Activated CD4-positive, alpha-beta T cell treated with anti-CD3 and anti-CD28 coated beads, Interleukin-2, Interleukin-6, amounts not matched to agents 100 ng/mL and 50 ng/mL, durations not matched to agents 16 hours and 8 hours (primary cell): ENCODE results near the gene CHN2.

Experiments
- DNase-seq: peaks from one replicate; pipeline ENCODE4 v3.0.0-alpha.2; 2020

The CHN2 gene

GRCh38 chr7:29315122-29315891 is 120.7 kb downstream of the CHN2 start:
- DNase-seq, result no peak

- no peak for DNase-seq
Measured at GRCh38 chr7:29315892-29316270, 121.3 kb downstream of the CHN2 start.

- DNase-seq, result no peak
Measured at GRCh38 chr7:29316926-29317325, 122.4 kb downstream of the CHN2 start.

- no peak for DNase-seq
Measured at GRCh38 chr7:29318853-29319718, 124.5 kb downstream of the CHN2 start.

- no peak for DNase-seq
Measured at GRCh38 chr7:29319719-29320521, 125.3 kb downstream of the CHN2 start.

GRCh38 chr7:29320577-29320976 is 126.0 kb downstream of the CHN2 start:
- no peak for DNase-seq

DNA sequence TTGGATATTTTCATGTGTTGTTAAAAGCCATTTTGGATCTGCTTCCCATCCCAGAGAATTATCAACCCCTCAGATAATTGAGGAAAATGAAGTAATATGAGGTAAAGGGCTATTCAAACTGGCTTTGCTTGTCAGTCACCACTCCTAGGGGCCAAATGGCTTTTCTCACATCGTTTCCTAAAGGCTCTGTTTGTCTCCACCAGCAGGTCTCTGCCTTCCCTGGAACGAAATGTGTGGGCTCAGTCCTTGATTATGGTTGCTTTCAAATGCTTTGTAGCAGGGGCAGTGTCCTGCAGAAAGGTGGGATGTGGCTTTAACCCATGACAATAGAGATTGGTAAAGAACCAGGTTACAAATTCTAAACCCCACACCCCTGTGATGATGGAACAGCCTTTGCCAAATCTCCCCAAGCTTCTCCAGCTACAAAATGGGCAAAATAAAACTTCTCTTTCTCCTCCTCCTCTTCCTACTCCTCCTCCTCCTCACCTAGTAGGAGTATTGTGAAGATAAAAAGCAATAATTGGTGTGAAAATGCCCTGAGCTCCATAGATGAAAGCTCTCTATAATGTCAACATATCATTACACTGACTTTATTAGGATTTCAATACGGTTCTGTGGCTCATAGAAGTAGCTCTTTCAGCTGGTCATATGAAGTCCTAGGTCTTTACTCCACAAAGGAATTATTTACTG is 127.6 kb downstream of the CHN2 start:
- no peak for DNase-seq

GRCh38 chr7:29325476-29325875 is 130.9 kb downstream of the CHN2 start:
- no peak for DNase-seq

DNA sequence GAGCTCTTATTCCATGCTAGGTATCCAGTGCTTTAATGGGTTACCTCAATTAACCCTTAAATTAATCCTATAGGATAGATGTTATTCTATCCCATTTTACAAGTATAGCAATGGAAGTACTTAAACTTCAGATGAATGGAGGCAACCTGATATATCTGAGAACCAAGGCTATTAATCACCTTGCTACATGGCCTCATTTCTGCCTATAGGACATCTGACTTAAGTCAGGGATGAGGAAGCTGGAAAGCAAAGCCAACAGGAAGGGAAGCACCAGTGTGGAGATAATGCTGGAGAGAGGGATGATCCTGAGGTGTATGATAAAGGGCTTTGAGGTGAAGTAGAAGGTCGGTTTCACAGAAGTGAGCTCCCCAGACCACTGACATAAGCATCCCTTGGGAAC is 132.3 kb downstream of the CHN2 start:
- DNase-seq, result no peak

GRCh38 chr7:29327455-29327854 is 132.9 kb downstream of the CHN2 start:
- DNase-seq, result no peak

DNA sequence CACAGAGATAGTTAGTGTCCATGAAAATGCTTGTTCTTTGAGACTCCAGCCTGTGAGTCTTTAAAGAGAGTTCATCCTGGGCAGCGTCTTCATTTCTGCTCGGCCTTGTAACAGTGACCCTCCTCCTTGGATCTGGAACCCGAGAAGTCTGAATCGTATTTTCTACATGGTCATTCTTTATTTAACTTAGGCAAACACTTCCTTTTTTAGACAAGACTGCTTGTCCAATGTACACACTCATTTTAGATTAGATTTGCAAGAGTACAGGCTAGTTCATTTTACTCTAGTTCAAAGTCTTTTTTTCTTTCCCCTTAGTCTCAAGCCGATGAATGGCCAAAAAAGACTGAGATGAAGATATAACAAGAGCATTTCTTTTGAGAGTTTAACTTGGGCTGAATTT is 133.5 kb downstream of the CHN2 start:
- DNase-seq, result no peak

GRCh38 chr7:29328811-29329210 is 134.2 kb downstream of the CHN2 start:
- DNase-seq, result no peak

GRCh38 chr7:29329686-29330085 is 135.1 kb downstream of the CHN2 start:
- DNase-seq, result no peak

DNA sequence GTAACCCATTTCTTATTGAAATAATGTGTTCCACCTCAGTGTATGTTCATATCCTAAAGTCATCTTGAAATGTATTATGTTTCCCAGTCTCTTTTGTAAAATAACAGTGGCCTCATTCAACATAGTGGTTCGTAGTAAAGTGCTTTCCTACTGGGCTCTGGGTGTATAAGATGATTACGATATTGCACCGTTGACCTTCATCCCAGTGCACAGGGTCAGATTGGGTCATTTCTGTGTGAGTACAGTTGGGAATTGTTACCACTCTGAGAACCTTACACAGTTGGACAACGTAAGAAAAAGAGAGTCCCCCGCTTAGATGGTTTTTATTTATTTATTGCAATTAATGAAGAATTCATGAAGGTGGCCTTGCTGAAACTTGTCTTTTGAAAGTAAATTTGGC is 135.6 kb downstream of the CHN2 start:
- DNase-seq, result no peak

GRCh38 chr7:29331163-29331562 is 136.6 kb downstream of the CHN2 start:
- DNase-seq, result no peak

DNA sequence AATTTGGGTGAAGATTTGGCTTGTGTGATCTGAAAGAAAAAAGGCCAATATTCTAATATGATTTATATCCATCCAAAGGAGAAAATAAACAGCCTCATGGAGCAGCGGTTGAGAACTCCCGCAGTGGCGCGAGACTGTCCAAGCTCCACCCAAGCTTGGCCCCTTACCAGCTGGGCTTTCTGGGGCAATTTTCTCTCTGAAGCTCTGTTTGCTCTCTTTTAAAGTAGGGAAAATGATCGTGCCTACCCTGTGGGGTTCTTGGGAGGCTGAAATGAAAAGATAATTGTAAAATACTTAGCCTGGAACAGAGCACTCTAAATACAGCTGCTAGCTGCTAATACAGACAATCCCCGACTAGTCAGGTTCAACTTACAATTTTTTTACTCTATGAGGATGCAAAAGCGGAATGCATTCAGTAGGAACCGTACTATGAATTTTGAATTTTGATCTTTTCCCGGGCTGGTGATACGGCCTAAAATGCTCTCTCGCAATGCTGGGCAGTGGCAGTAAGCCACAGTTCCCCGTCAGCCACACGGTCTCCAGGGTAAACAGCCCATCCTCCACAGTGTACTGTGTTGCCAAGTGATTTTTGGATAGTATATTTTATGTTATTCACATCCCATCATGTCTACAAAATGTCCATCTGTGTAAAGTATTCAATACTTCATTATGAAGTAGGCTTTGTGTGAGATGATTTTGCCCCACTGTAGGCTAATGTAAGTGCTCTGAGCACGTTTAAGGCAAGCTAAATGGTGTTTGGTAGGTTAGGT is 137.7 kb downstream of the CHN2 start:
- no peak for DNase-seq

DNA sequence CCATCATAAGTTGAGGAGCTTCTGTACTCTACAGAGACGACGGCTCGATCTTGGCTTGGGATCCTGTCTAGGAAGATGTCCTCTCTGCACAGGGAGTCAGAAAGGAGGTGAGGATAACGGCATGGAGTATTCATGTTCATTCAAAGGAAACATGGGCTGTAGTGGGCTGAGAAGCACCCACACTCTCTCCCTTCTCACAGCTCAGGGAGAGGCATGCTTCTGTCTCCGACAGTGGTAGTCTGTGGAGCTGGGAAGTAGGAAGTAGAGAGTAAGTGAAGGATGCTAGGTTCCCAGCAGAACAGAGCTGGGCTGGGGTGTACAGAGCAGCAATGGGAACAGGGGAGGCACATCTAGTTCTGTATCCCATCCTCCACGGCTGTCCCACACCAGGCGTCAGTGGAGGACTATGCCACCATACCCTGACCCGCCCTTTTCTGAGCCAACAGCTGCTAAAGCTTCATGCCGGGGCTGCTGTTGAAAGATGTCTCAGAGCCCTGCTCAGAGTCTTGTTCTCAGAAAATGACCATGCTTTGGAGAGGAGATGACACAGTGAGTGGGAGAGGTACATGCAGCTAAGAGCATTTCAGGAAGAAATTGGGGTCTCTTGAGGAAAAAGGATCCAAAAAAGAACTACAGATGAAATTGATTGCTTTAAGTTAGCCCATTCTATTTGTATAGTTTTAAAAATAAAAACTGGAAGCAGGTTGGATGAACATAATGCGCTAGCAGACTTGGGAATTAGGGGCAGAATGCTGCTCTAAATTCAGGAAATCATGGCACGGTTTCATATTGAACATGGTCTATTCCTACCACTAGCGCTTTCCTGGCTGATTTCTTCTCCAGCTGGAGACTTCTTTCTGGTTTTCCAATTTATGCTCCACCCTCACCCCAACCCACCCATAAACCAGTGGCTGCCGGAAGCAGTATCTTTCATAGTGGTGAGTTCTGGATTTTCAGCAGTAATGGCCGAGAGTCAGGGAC is 138.6 kb downstream of the CHN2 start:
- DNase-seq, result no peak

DNA sequence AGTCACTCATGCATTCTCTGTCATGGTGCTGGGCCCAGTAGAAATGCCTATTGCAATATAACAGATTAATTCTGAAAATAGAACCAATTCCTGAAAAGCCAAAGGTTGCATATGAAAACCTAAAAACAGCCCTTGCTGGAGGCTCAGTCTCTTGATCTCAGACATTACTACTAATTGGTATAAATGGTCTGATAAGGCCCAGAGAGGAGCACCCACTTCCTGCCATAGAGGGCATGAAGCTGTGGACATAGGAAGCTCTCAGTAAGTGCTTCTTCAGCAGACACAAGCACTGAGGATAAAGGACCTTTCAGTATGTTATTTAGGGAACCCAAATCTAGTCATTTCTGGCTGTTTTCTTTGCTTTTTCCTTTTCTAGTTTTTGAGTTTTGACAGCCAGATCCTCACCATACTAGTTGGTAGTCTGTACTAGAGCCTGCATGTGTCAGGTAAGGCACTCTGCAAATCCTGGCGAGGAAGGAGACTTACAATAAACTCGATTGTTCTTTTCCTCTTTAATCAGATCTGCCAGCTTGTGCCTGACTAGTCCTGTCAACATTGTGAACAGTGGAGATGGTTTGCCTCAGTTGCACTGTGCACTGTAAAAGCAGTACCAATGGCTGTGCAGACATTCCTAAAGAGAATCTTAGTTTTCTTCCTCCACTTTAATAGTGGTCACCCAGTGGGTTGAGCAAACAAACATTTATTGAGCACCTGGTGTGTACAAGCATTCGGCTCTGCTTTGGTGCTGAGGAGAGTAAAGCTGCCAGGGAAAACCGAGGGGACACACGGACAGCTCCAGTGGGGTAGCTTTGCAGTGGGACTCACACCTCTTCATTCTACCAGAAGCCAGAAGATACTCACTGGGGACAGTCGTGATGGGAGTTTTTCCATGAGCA is 140.9 kb downstream of the CHN2 start:
- DNase-seq, result no peak

GRCh38 chr7:29337546-29338116 is 143.1 kb downstream of the CHN2 start:
- peak; percentile 20 for DNase-seq
